K562 (cell line): ENCODE measurements around the gene MOCS3. TPM values are rescaled to one million over a fixed set of nuclear protein-coding genes. Genes with fewer than 3 reads are reported as not detected.

ENCODE experiments used
- ATF3 ChIP-seq, 2 experiments: fragments of 450-650 bp in 1 of 2; sonication (generic) in 1 of 2; formaldehyde crosslinking in 1 of 2; IDR thresholded peaks in 1 of 2; conservative IDR thresholded peaks in 1 of 2; 2 replicates each; pipeline versions ENCODE4 v1.6.1 to v1.8.1; 2016 to 2023; ENCODE audit warnings: mild to moderate bottlenecking in 2 of 2, moderate library complexity in 2 of 2, inconsistent platforms in 1 of 2, missing genetic modification reagents in 1 of 2
- CC2D1A ChIP-seq: fragments of 450-650 bp; IDR thresholded peaks from 2 replicates; pipeline ENCODE4 v1.6.1; 2017; ENCODE audit warnings: mild to moderate bottlenecking
- E2F8 ChIP-seq: fragments of 450-650 bp; IDR thresholded peaks from 2 replicates; pipeline ENCODE4 v1.7.1; 2018; ENCODE audit warnings: mild to moderate bottlenecking, low read depth; ENCODE audit not compliant: partially characterized antibody
- FOSL1 ChIP-seq: fragments of 200-800 bp; sonication (Bioruptor generic); conservative IDR thresholded peaks from 2 replicates; pipeline ENCODE4 v1.6.1; 2016; ENCODE audit warnings: missing genetic modification characterization, missing compliant biosample characterization
- GTF2F1 ChIP-seq: IDR thresholded peaks from 2 replicates; pipeline ENCODE4 v1.6.1; 2011; ENCODE audit warnings: low read depth, low read length, improper control_type of control experiment
- HDAC8 ChIP-seq: fragments of 450-650 bp; IDR thresholded peaks from 2 replicates; pipeline ENCODE4 v1.6.1; 2016; ENCODE audit warnings: mild to moderate bottlenecking, missing genetic modification characterization, moderate library complexity, missing compliant biosample characterization
- HMG20A ChIP-seq: fragments of 450-650 bp; formaldehyde crosslinking; conservative IDR thresholded peaks from 2 replicates; pipeline ENCODE4 v1.4.0; 2020; ENCODE audit warnings: mild to moderate bottlenecking, mixed read lengths
- MAZ ChIP-seq, 2 experiments: fragments of 450-650 bp in 1 of 2; sonication (generic) in 1 of 2; formaldehyde crosslinking; IDR thresholded peaks in 1 of 2; conservative IDR thresholded peaks in 1 of 2; 2 replicates each; pipeline versions ENCODE4 v1.4.0 to v1.5.0; 2020; ENCODE audit warnings: mild to moderate bottlenecking in 1 of 2, missing genetic modification reagents in 1 of 2
- RBBP5 ChIP-seq: fragments of 200-600 bp; sonication (generic); IDR thresholded peaks from 2 replicates; pipeline ENCODE4 v1.6.1; 2012; ENCODE audit warnings: borderline replicate concordance, mild to moderate bottlenecking, low read length, control low read depth, inconsistent platforms; ENCODE audit not compliant: insufficient read depth, poor library complexity, severe bottlenecking
- ZC3H8 ChIP-seq: fragments of 450-650 bp; IDR thresholded peaks from 2 replicates; pipeline ENCODE4 v1.6.1; 2017
- ZNF277 ChIP-seq: fragments of 250-450 bp; sonication (Bioruptor Pico); IDR thresholded peaks from 2 replicates; pipeline ENCODE4 v1.8.0; 2022; ENCODE audit warnings: inconsistent platforms, mild to moderate bottlenecking, moderate library complexity, borderline replicate concordance
- ZNF57 ChIP-seq: fragments of 450-650 bp; formaldehyde crosslinking; IDR thresholded peaks from 2 replicates; pipeline ENCODE4 v1.4.0; 2020; ENCODE audit warnings: mild to moderate bottlenecking, moderate library complexity
- polyA plus RNA-seq, 8 experiments: library from polyadenylated mRNA; depleted of rRNA in 4 of 8; stranded (reverse) in 5 of 8; unstranded in 3 of 8; fragments of >200 nt; fragmentation: Nextera tagmentation in 2 of 8; fragmentation: Illumina TruSeq in 1 of 8; extraction: Ambion mirVana in 2 of 8; extraction: Trizol in 1 of 8; gene quantifications; 2 replicates each; pipeline versions ENCODE4 v1.2.1 to v1.2.3, GENCODE V29; 2011 to 2014; ENCODE audit warnings: inconsistent platforms in 1 of 8, missing spikeins in 1 of 8
- total RNA-seq, 7 experiments: library from RNA; depleted of rRNA in 6 of 7; stranded (reverse); fragments of >200 nt in 6 of 7; fragmentation: Illumina TruSeq in 2 of 7; extraction: Trizol in 2 of 7; gene quantifications; 2 replicates each; pipeline versions ENCODE4 v1.2.1 to v1.2.3, GENCODE V29; 2011 to 2021; ENCODE audit warnings: low replicate concordance in 1 of 7
- TF ChIP-seq, protein P1 (sequence below): IDR thresholded peaks from 3 replicates; pipeline ENCODE4 v1.6.1; 2011; ENCODE audit warnings: borderline replicate concordance, mild to moderate bottlenecking; ENCODE audit not compliant: insufficient read length, insufficient read depth

The MOCS3 gene
- total and polyA plus RNA-seq, 9 of the 15 experiments (the other 6 are each of a cell fraction or from before 2014, with no cell fraction given): 0.70 to 6.2 (median 2.9) TPM

DNA sequence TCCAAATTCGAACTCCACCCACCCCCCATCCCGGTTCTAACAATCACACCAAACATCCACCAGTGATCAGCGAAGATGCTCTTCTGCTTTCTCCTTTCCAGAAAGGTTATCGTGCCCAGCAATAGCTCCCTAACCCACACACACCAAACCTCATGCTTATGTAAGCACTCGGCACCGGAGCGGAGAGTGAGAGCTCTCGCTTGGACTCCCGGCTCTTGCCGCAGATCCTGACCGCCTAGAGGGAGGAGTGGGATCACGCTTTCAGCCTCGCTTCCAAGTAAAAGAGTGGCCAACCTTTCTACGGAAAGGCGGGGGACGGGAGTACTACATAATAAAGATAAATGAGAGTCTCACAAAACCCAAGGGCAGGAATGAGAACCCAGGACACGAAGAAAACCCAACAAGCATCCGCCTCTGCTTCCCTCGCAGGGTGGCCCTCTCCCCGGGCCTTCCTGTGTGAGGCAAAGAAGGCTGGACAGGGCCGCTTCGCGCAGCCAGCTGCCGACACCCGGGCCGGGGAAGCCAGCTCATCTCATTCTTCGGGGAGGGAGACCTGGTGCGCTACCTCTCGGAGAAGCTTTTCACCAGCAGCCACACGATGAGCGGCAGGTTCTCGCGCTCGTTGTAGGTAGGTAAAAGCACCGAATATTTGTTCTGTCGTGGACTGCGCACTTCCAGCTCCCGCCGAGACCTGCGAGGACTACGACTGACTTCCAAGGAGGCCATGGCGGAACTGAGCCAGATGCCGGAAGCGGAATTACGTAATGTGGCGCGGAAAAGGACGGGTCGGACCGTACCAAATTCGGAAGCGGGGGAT, 612 bp upstream of the MOCS3 start, which contains the start of gene DPM1 (continued):
- TF ChIP-seq MAZ (CRISPR knock-in tag; conservative IDR thresholded peaks at IDR 0.05 in 1 of 2, IDR thresholded peaks at IDR 0.05 in 1 of 2) (no peak; a peak in 1 of 4 replicates), RBBP5 (no peak), HDAC8 (tag) (no peak), E2F8 (no peak), ATF3 (IDR thresholded peaks at IDR 0.05) (peak; percentile 67), ATF3 (CRISPR knock-in tag; conservative IDR thresholded peaks at IDR 0.05) (no peak; the same call in 1 of the 2 replicates), ZNF57 (no peak), GTF2F1 (no peak), CC2D1A (no peak), ZC3H8 (no peak), ZNF277 (CRISPR knock-in tag) (no peak), FOSL1 (tag) (no peak; the same call in 1 of the 2 replicates), HMG20A (CRISPR knock-in tag) (no peak)
- TF ChIP-seq, protein P1, sequence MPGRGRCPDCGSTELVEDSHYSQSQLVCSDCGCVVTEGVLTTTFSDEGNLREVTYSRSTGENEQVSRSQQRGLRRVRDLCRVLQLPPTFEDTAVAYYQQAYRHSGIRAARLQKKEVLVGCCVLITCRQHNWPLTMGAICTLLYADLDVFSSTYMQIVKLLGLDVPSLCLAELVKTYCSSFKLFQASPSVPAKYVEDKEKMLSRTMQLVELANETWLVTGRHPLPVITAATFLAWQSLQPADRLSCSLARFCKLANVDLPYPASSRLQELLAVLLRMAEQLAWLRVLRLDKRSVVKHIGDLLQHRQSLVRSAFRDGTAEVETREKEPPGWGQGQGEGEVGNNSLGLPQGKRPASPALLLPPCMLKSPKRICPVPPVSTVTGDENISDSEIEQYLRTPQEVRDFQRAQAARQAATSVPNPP: no peak
